Measurements from ENCODE around the gene HECTD1. TPM values are rescaled to one million over a fixed set of nuclear protein-coding genes. Genes with fewer than 3 reads are reported as not detected.

Gene HECTD1
- total RNA-seq, 1 donor from 2014 or later = 153 TPM

DNA sequence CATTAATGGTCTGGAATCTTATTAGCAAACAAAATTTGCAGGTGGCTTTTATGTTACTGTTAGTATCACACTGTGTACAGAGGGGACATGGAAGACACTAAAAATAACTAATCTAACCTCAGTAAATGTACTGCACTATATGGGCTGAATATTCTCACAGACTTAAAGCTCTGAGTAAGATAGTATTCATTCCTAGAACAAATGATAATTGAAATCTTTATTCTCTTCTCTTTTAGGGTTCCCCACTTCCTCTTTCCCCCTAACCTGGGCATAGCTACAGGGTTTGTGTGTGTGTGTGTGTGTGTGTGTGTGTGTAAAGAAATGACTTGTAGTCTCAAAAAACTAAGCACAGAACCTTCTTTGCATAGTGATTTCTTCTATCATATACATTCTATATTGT, 21.4 kb upstream of the HECTD1 start:
- Histone ChIP-seq H3K4me3 (no peak overlapping the region), H3K27me3 (no peaks in the 10 kb centered on the region), H3K27ac (no peak overlapping the region), H3K79me2 (ENCODE audit: low read depth) (no peaks in the 10 kb centered on the region), H3K9ac (no peak overlapping the region), H3K9me3 (ENCODE audit: low read depth) (no peaks in the 10 kb centered on the region), H2AFZ (replicated peaks) (no peak overlapping the region), H3K4me2 (no peak overlapping the region), H3F3A (ENCODE audit: low read depth) (no peaks in the 10 kb centered on the region), H4K20me1 (ENCODE audit: low read depth) (no peaks in the 10 kb centered on the region), H3K4me1 (peaks cover 4% of the 10 kb centered on the region), H3K36me3 (no peaks in the 10 kb centered on the region)
- H3K9me3 Mint-ChIP-seq = no peaks in the 10 kb centered on the region
- no peaks in the 10 kb centered on the region for H3K36me3 Mint-ChIP-seq
- no peak overlapping the region for H3K27ac Mint-ChIP-seq
- H3K27me3 Mint-ChIP-seq (ENCODE audit: insufficient read depth, low read depth) = peaks cover 2% of the 10 kb centered on the region
- no peak for DNase-seq (ENCODE audit: low spot score)
- TF ChIP-seq, protein P1, sequence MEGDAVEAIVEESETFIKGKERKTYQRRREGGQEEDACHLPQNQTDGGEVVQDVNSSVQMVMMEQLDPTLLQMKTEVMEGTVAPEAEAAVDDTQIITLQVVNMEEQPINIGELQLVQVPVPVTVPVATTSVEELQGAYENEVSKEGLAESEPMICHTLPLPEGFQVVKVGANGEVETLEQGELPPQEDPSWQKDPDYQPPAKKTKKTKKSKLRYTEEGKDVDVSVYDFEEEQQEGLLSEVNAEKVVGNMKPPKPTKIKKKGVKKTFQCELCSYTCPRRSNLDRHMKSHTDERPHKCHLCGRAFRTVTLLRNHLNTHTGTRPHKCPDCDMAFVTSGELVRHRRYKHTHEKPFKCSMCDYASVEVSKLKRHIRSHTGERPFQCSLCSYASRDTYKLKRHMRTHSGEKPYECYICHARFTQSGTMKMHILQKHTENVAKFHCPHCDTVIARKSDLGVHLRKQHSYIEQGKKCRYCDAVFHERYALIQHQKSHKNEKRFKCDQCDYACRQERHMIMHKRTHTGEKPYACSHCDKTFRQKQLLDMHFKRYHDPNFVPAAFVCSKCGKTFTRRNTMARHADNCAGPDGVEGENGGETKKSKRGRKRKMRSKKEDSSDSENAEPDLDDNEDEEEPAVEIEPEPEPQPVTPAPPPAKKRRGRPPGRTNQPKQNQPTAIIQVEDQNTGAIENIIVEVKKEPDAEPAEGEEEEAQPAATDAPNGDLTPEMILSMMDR (IDR thresholded peaks at IDR 0.05) = no peak
- TF ChIP-seq EZH2 (IDR thresholded peaks at IDR 0.05) (no peak), EZH2phosphoT487 (IDR thresholded peaks at IDR 0.05) (no peak)
- H3K4me3 Mint-ChIP-seq = no peak overlapping the region
- H3K4me1 Mint-ChIP-seq = peaks cover 6% of the 10 kb centered on the region

DNA sequence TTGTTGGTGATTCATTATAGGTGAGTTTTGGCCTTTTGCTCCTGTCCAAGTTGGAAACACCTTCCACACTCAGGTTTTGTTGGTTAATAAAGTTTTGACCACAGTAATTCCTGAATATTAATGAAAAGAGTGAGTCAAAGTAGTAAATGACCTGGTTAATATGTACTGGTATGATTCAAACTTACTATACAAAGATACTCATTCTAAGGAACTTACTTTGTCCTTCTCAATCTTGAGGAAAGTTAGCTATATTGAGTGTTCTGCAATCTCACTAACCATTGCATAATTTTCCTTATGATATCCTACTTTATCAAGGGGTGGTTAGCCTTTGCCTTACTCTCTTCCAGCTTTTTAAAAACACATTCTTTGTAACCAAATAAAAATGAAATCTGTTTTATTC, 20.9 kb upstream of the HECTD1 start:
- H3K4me1 ChIP-seq = peaks cover 4% of the 10 kb centered on the region
- H3K36me3 ChIP-seq = no peaks in the 10 kb centered on the region
- no peak overlapping the region for H3K27ac ChIP-seq
- Mint-ChIP-seq H3K27ac (no peak overlapping the region), H3K4me1 (peaks cover 6% of the 10 kb centered on the region), H3K36me3 (no peaks in the 10 kb centered on the region), H3K9me3 (no peaks in the 10 kb centered on the region), H3K4me3 (no peak overlapping the region), H3K27me3 (ENCODE audit: insufficient read depth, low read depth) (peaks cover 2% of the 10 kb centered on the region)
- no peaks in the 10 kb centered on the region for H3F3A ChIP-seq (ENCODE audit: low read depth)
- no peak overlapping the region for H3K4me3 ChIP-seq
- H3K27me3 ChIP-seq = no peaks in the 10 kb centered on the region
- H4K20me1 ChIP-seq (ENCODE audit: low read depth) = no peaks in the 10 kb centered on the region
- H3K9me3 ChIP-seq (ENCODE audit: low read depth) = no peaks in the 10 kb centered on the region
- no peak overlapping the region for H2AFZ ChIP-seq (replicated peaks)
- no peaks in the 10 kb centered on the region for H3K79me2 ChIP-seq (ENCODE audit: low read depth)
- H3K4me2 ChIP-seq = no peak overlapping the region
- H3K9ac ChIP-seq = no peak overlapping the region
- no peak for DNase-seq (ENCODE audit: low spot score)
- TF ChIP-seq EZH2 (IDR thresholded peaks at IDR 0.05) (no peak), EZH2phosphoT487 (IDR thresholded peaks at IDR 0.05) (no peak)
- TF ChIP-seq, protein P1 (IDR thresholded peaks at IDR 0.05) = no peak

DNA sequence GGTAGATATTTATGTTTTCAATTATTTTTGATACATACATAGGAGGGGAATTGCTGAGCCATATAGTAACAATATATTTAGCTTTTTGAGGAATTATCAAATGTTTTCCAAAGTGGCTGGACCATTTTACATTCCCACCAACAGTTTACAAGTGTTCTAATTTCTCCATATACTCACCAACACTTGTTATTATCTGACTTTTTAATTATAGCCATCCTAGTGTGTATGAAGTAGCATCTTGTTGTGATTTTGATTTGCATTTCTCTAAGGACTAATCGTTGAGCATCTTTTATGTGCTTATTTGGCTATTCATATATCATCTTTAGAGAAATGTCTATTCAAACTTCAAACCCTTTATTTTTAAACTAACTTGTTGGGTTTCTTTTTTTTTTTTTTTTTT, 17.2 kb upstream of the HECTD1 start:
- TF ChIP-seq, protein P1 (IDR thresholded peaks at IDR 0.05) = no peak
- TF ChIP-seq EZH2phosphoT487 (IDR thresholded peaks at IDR 0.05) (no peak), EZH2 (IDR thresholded peaks at IDR 0.05) (no peak)
- Histone ChIP-seq H3K4me3 (no peak overlapping the region), H3K4me2 (no peak overlapping the region), H4K20me1 (ENCODE audit: low read depth) (no peaks in the 10 kb centered on the region), H3F3A (ENCODE audit: low read depth) (no peaks in the 10 kb centered on the region), H3K36me3 (no peaks in the 10 kb centered on the region), H3K27ac (no peak overlapping the region), H3K4me1 (no peaks in the 10 kb centered on the region), H3K9me3 (ENCODE audit: low read depth) (no peaks in the 10 kb centered on the region), H3K79me2 (ENCODE audit: low read depth) (no peaks in the 10 kb centered on the region), H3K9ac (no peak overlapping the region), H3K27me3 (no peaks in the 10 kb centered on the region), H2AFZ (replicated peaks) (no peak overlapping the region)
- H3K27ac Mint-ChIP-seq = no peak overlapping the region
- DNase-seq (ENCODE audit: low spot score) = no peak
- peaks cover 3% of the 10 kb centered on the region for H3K4me1 Mint-ChIP-seq
- peaks cover 9% of the 10 kb centered on the region for H3K27me3 Mint-ChIP-seq (ENCODE audit: insufficient read depth, low read depth)
- H3K9me3 Mint-ChIP-seq = no peaks in the 10 kb centered on the region
- no peaks in the 10 kb centered on the region for H3K36me3 Mint-ChIP-seq
- H3K4me3 Mint-ChIP-seq = no peak overlapping the region

All from neural progenitor cell (in vitro differentiated cells).